Measurements from ENCODE around the gene KCND2. TPM values are rescaled to one million over a fixed set of nuclear protein-coding genes. Genes with fewer than 3 reads are reported as not detected.

Gene KCND2
- total and polyA plus RNA-seq, 7 experiments from 2014 or later: not detected

DNA sequence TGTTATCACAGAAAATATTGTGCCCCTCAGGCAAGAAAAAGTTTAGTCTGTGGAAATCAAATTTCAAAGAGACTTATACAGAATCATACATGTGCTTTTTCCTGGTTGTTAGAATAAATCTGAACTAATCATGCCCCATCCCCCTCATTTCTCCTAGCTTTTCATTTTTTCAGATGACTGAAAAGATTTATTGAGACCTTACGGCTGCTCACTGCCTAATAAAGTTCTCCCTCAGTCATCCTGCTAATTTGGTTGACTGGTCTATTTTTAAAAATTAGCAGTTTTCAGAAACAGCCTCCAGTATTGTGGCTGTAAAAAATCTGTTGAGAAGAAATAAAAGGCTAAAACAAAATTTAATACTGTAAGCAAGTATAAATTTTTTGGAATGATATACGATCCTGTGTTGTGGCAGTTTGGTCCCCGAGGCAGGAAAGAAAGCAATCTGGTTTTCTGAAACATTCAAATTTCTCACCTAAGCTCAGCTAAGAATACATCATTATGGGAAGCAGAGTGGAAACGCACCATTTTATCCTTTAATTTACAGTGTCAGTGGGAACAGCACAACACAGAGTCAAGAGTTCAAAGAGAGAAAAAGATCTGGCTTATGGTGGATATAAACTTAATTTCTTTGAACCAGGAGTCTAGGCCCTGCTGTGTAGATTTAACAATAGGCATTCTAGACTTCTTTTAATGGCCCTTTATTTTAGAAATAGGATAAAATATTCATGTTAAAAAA, 144.4 kb downstream of the KCND2 start:
- intact Hi-C loops (cut with micrococcal nuclease): no loop called here
- CTCF ChIA-PET: no interaction called here
- H3K27ac Mint-ChIP-seq: no peak overlapping the region

DNA sequence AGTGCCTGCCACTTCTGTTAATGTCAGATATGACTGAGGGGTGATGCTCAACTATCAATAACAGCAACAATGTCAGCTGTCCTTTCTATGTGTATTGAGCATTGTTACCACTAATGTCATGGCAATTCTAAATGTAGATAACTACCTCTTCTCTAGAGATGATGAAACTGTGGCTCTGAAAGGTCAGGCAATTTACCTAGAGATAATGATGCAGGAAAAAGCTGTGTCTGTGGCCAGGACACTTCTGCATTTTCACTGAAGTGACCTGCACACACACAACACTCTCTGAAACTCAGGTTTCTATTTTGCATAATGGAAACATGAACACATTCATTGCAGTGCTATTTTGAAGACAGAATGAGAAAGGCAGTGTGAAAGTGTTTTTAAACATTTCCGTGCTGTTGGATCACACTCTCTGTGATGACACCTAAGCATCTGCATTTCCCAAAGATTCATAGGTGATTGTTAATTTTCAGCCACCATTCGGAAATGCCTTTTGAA, 148.2 kb downstream of the KCND2 start:
- H3K36me3 ChIP-seq (ENCODE audit: control insufficient read depth in 2 of 3, insufficient read depth in 3 of 3, low read length in 3 of 3): no peaks in the 10 kb centered on the region
- H3K9me3 ChIP-seq (ENCODE audit: control insufficient read depth in 2 of 3, low read length in 3 of 3): no peaks in the 10 kb centered on the region
- no peak overlapping the region for H3K4me3 ChIP-seq (ENCODE audit: low read length)
- H3K9me3 Mint-ChIP-seq: peaks cover 0 to 6% (median 0%) of the 10 kb centered on the region in 11 donors
- intact Hi-C loops (cut with micrococcal nuclease): no loop called here
- DNase-seq: no peak
- no peak for ATAC-seq
- CTCF ChIA-PET: no interaction called here
- POLR2A ChIA-PET: no interaction called here
- H3K4me3 Mint-ChIP-seq: no peak overlapping the region
- H3K27ac ChIP-seq (ENCODE audit: low read depth, low read length): no peak overlapping the region
- H3K36me3 Mint-ChIP-seq: no peaks in the 10 kb centered on the region
- H3K27ac Mint-ChIP-seq: no peak overlapping the region
- H3K4me1 ChIP-seq (ENCODE audit: control insufficient read depth in 2 of 2, insufficient read depth in 2 of 2, low read length in 2 of 2): no peaks in the 10 kb centered on the region
- no peaks in the 10 kb centered on the region for H3K27me3 Mint-ChIP-seq
- H3K27me3 ChIP-seq (ENCODE audit: control insufficient read depth in 2 of 2, insufficient read depth in 2 of 2, low read length in 2 of 2): no peaks in the 10 kb centered on the region
- no peaks in the 10 kb centered on the region for H3K4me1 Mint-ChIP-seq

More for the DNA sequence above, 144.4 kb downstream of the KCND2 start:
- no peaks in the 10 kb centered on the region for H3K4me1 Mint-ChIP-seq
- Histone ChIP-seq H3K9me3 (ENCODE audit: control insufficient read depth in 2 of 3, low read length in 3 of 3) (no peaks in the 10 kb centered on the region), H3K4me1 (ENCODE audit: control insufficient read depth in 2 of 2, insufficient read depth in 2 of 2, low read length in 2 of 2) (no peaks in the 10 kb centered on the region), H3K27me3 (ENCODE audit: control insufficient read depth in 2 of 2, insufficient read depth in 2 of 2, low read length in 2 of 2) (no peaks in the 10 kb centered on the region), H3K4me3 (ENCODE audit: low read length) (no peak overlapping the region), H3K27ac (ENCODE audit: low read depth, low read length) (no peak overlapping the region), H3K36me3 (ENCODE audit: control insufficient read depth in 2 of 3, insufficient read depth in 3 of 3, low read length in 3 of 3) (no peaks in the 10 kb centered on the region)
- ATAC-seq: no peak
- no peak for DNase-seq
- no peaks in the 10 kb centered on the region for H3K36me3 Mint-ChIP-seq
- H3K27me3 Mint-ChIP-seq: no peaks in the 10 kb centered on the region
- POLR2A ChIA-PET: interaction anchor here (0.6 kb wide), 1 partner anchor 324 kb away, joined by 5 read pairs; no protein-coding TSS in a partner anchor
- H3K9me3 Mint-ChIP-seq: peaks cover 0 to 4% (median 0%) of the 10 kb centered on the region in 11 donors
- H3K4me3 Mint-ChIP-seq: no peak overlapping the region

DNA sequence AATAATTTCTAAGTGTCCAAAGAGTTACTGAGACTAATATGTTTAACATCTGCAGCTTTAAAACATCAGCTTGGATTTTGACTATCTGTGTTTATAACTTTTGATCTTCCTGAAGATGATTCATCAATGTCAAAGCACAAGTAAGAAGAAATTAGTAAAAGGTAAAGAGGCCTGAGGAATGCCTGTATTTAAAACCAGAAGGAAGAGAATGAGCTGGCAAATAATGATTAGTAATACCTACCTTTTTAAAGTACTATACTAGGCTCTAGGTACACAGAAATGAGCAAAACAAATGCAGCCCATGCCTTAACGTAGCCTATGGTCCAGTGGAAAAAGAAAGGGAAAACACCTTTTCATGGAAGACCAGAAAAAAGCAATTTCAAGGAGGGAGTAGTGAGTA, 158.0 kb downstream of the KCND2 start:
- Mint-ChIP-seq H3K27ac (no peak overlapping the region), H3K36me3 (no peaks in the 10 kb centered on the region), H3K9me3 (peaks cover 0 to 11% (median 3%) of the 10 kb centered on the region in 11 donors), H3K4me3 (no peak overlapping the region), H3K27me3 (no peaks in the 10 kb centered on the region), H3K4me1 (no peaks in the 10 kb centered on the region)
- ChIA-PET CTCF (no interaction called here), POLR2A (no interaction called here)
- ATAC-seq: no peak
- intact Hi-C loops (cut with micrococcal nuclease): no loop called here
- Histone ChIP-seq H3K4me1 (ENCODE audit: control insufficient read depth in 2 of 2, insufficient read depth in 2 of 2, low read length in 2 of 2) (no peaks in the 10 kb centered on the region), H3K9me3 (ENCODE audit: control insufficient read depth in 2 of 3, low read length in 3 of 3) (no peaks in the 10 kb centered on the region), H3K36me3 (ENCODE audit: control insufficient read depth in 2 of 3, insufficient read depth in 3 of 3, low read length in 3 of 3) (no peaks in the 10 kb centered on the region), H3K4me3 (ENCODE audit: low read length) (no peak overlapping the region), H3K27ac (ENCODE audit: low read depth, low read length) (no peak overlapping the region), H3K27me3 (ENCODE audit: control insufficient read depth in 2 of 2, insufficient read depth in 2 of 2, low read length in 2 of 2) (no peaks in the 10 kb centered on the region)
- no peak for DNase-seq

DNA sequence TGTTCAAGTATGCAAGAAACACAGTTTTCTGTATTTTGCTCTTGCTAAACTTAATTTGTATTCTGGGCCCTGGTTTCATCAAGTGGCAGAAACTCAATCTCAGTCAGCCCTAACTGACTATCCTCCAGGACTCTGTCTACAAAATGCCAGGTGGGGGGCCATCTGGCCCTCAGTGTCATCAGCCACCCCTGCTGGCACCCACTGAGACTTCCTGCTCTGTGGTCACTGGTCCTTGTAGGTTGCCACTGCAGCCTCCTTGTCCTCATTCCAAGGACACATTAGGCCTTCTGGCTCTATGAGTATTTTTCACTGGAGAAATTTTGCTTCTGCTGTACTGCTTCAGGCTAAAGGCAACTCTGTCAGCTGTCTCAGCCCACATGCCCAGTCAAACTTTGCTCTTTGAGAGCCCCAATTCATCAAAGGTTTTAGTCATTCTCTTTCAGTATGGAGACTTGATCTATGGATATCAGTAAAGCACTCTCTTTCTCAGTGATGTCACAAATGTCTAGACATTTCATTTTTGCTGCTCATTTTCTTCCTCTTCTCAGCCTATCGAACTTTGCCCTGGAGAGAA, 163.6 kb downstream of the KCND2 start:
- H3K4me1 Mint-ChIP-seq: no peaks in the 10 kb centered on the region
- ATAC-seq: no peak
- no peaks in the 10 kb centered on the region for H3K4me1 ChIP-seq (ENCODE audit: control insufficient read depth in 2 of 2, insufficient read depth in 2 of 2, low read length in 2 of 2)
- no peak overlapping the region for H3K4me3 Mint-ChIP-seq
- no peak overlapping the region for H3K27ac Mint-ChIP-seq
- no peaks in the 10 kb centered on the region for H3K36me3 Mint-ChIP-seq
- H3K27me3 ChIP-seq (ENCODE audit: control insufficient read depth in 2 of 2, insufficient read depth in 2 of 2, low read length in 2 of 2): no peaks in the 10 kb centered on the region
- no peaks in the 10 kb centered on the region for H3K9me3 ChIP-seq (ENCODE audit: control insufficient read depth in 2 of 3, low read length in 3 of 3)
- peaks cover 0 to 11% (median 0%) of the 10 kb centered on the region in 11 donors for H3K9me3 Mint-ChIP-seq
- intact Hi-C loops (cut with micrococcal nuclease): no loop called here
- no peak for DNase-seq
- no peaks in the 10 kb centered on the region for H3K36me3 ChIP-seq (ENCODE audit: control insufficient read depth in 2 of 3, insufficient read depth in 3 of 3, low read length in 3 of 3)
- ChIA-PET CTCF (no interaction called here), POLR2A (no interaction called here)
- H3K27ac ChIP-seq (ENCODE audit: low read depth, low read length): no peak overlapping the region
- H3K27me3 Mint-ChIP-seq: no peaks in the 10 kb centered on the region
- no peak overlapping the region for H3K4me3 ChIP-seq (ENCODE audit: low read length)

DNA sequence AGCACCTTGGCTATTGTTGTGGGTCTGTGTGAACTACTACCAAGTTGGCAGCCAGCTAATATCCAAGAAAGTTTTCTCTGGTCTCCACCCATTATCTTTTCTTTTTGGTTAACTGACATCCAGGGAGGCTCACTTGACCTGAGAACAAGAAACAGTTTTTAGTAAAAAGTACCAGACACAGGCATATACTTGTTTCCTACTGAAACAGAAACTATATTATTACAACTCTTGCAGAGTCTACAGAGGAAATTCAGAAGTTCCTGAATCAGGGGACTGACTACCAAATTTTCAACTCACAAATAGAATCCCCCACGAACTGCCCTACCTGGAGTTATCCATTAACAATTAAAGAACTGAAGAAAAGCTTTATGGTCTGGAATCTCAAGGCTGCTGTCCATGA, 168.9 kb downstream of the KCND2 start:
- H3K4me1 Mint-ChIP-seq: no peaks in the 10 kb centered on the region
- H3K27ac ChIP-seq (ENCODE audit: low read depth, low read length): no peak overlapping the region
- intact Hi-C loops (cut with micrococcal nuclease): no loop called here
- ChIA-PET POLR2A (no interaction called here), CTCF (no interaction called here)
- no peak for ATAC-seq
- H3K9me3 Mint-ChIP-seq: peaks cover 0 to 8% (median 0%) of the 10 kb centered on the region in 11 donors
- no peaks in the 10 kb centered on the region for H3K9me3 ChIP-seq (ENCODE audit: control insufficient read depth in 2 of 3, low read length in 3 of 3)
- no peaks in the 10 kb centered on the region for H3K27me3 Mint-ChIP-seq
- H3K4me1 ChIP-seq (ENCODE audit: control insufficient read depth in 2 of 2, insufficient read depth in 2 of 2, low read length in 2 of 2): no peaks in the 10 kb centered on the region
- no peaks in the 10 kb centered on the region for H3K27me3 ChIP-seq (ENCODE audit: control insufficient read depth in 2 of 2, insufficient read depth in 2 of 2, low read length in 2 of 2)
- no peak overlapping the region for H3K27ac Mint-ChIP-seq
- H3K4me3 ChIP-seq (ENCODE audit: low read length): no peak overlapping the region
- H3K36me3 ChIP-seq (ENCODE audit: control insufficient read depth in 2 of 3, insufficient read depth in 3 of 3, low read length in 3 of 3): no peaks in the 10 kb centered on the region
- DNase-seq: no peak
- H3K36me3 Mint-ChIP-seq: no peaks in the 10 kb centered on the region
- H3K4me3 Mint-ChIP-seq: no peak overlapping the region

GRCh38 chr7:120442838-120443237, 169.9 kb downstream of the KCND2 start:
- intact Hi-C loops (cut with micrococcal nuclease): no loop called here
- POLR2A ChIA-PET: no interaction called here

DNA sequence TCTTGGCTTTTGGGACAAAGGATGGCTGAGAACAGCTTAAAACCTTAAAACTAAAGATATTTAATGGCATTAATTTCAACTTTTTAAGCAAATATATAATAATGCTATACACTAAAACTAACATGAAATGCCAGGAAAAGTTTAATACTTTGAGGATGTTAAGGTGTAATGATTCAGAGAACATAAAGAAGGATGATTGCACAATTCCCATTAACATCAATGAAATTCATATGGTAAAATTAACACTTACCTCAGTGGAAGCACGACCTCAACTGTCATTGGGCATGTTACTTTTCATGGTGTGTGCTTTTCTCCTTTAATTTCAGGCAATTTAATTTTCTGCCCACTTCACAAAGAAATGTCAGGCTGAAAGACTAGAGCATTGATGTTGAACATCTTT, 171.7 kb downstream of the KCND2 start:
- DNase-seq (no peak), ATAC-seq (no peak)
- Histone ChIP-seq H3K4me3 (ENCODE audit: low read length) (no peak overlapping the region), H3K27me3 (ENCODE audit: control insufficient read depth in 2 of 2, insufficient read depth in 2 of 2, low read length in 2 of 2) (no peaks in the 10 kb centered on the region), H3K4me1 (ENCODE audit: control insufficient read depth in 2 of 2, insufficient read depth in 2 of 2, low read length in 2 of 2) (no peaks in the 10 kb centered on the region), H3K27ac (ENCODE audit: low read depth, low read length) (no peak overlapping the region), H3K36me3 (ENCODE audit: control insufficient read depth in 2 of 3, insufficient read depth in 3 of 3, low read length in 3 of 3) (no peaks in the 10 kb centered on the region), H3K9me3 (ENCODE audit: control insufficient read depth in 2 of 3, low read length in 3 of 3) (no peaks in the 10 kb centered on the region)
- Mint-ChIP-seq H3K4me1 (no peaks in the 10 kb centered on the region), H3K27me3 (no peaks in the 10 kb centered on the region), H3K27ac (no peak overlapping the region), H3K4me3 (no peak overlapping the region), H3K36me3 (no peaks in the 10 kb centered on the region), H3K9me3 (peaks cover 0 to 5% (median under 1%) of the 10 kb centered on the region in 11 donors)
- ChIA-PET CTCF (no interaction called here), POLR2A (no interaction called here)
- intact Hi-C loops (cut with micrococcal nuclease): no loop called here

More at GRCh38 chr7:120442838-120443237, 169.9 kb downstream of the KCND2 start:
- DNase-seq: no peak
- Histone ChIP-seq H3K9me3 (ENCODE audit: control insufficient read depth in 2 of 3, low read length in 3 of 3) (no peaks in the 10 kb centered on the region), H3K4me1 (ENCODE audit: control insufficient read depth in 2 of 2, insufficient read depth in 2 of 2, low read length in 2 of 2) (no peaks in the 10 kb centered on the region), H3K27ac (ENCODE audit: low read depth, low read length) (no peak overlapping the region), H3K27me3 (ENCODE audit: control insufficient read depth in 2 of 2, insufficient read depth in 2 of 2, low read length in 2 of 2) (no peaks in the 10 kb centered on the region), H3K4me3 (ENCODE audit: low read length) (no peak overlapping the region), H3K36me3 (ENCODE audit: control insufficient read depth in 2 of 3, insufficient read depth in 3 of 3, low read length in 3 of 3) (no peaks in the 10 kb centered on the region)
- no peaks in the 10 kb centered on the region for H3K4me1 Mint-ChIP-seq
- H3K4me3 Mint-ChIP-seq: no peak overlapping the region
- CTCF ChIA-PET: no interaction called here
- no peak overlapping the region for H3K27ac Mint-ChIP-seq
- H3K9me3 Mint-ChIP-seq: peaks cover 0 to 8% (median 0%) of the 10 kb centered on the region in 11 donors
- no peaks in the 10 kb centered on the region for H3K36me3 Mint-ChIP-seq
- ATAC-seq: no peak
- no peaks in the 10 kb centered on the region for H3K27me3 Mint-ChIP-seq

Measured in naive thymus-derived CD4-positive, alpha-beta T cell (primary cell).